WTC11 (cell line): Measurements from ENCODE around the gene RTL1.

Source experiments
- CTCF ChIP-seq: fragments of 200-600 bp; IDR thresholded peaks from 2 replicates; pipeline ENCODE4 v1.8.0; 2022; ENCODE audit warnings: antibody characterized with exemption
- FOXP1 ChIP-seq: sonication (generic); formaldehyde crosslinking; IDR thresholded peaks from 2 replicates; pipeline ENCODE4 v1.8.0; 2022; ENCODE audit warnings: missing genetic modification reagents, mild to moderate bottlenecking, moderate library complexity, borderline replicate concordance
- GABPB1 ChIP-seq: sonication (generic); formaldehyde crosslinking; IDR thresholded peaks from 2 replicates; pipeline ENCODE4 v1.8.1; 2023; ENCODE audit warnings: mild to moderate bottlenecking, missing genetic modification reagents
- MAX ChIP-seq: sonication (generic); formaldehyde crosslinking; IDR thresholded peaks from 2 replicates; pipeline ENCODE4 v1.8.0; 2022; ENCODE audit warnings: mild to moderate bottlenecking, missing genetic modification reagents
- MXD4 ChIP-seq: fragments of 250-450 bp; sonication (Bioruptor Pico); IDR thresholded peaks from 2 replicates; pipeline ENCODE4 v1.8.0; 2021; ENCODE audit warnings: mild to moderate bottlenecking, moderate library complexity, borderline replicate concordance
- PRRX2 ChIP-seq: fragments of 250-450 bp; sonication (Bioruptor Pico); IDR thresholded peaks from 2 replicates; pipeline ENCODE4 v1.8.0; 2021; ENCODE audit warnings: mild to moderate bottlenecking
- SP1 ChIP-seq: sonication (generic); formaldehyde crosslinking; conservative IDR thresholded peaks from 2 replicates; pipeline ENCODE4 v1.8.1; 2022; ENCODE audit warnings: missing genetic modification reagents
- ZBTB21 ChIP-seq: sonication (generic); formaldehyde crosslinking; IDR thresholded peaks from 2 replicates; pipeline ENCODE4 v1.8.1; 2023; ENCODE audit warnings: mild to moderate bottlenecking, missing genetic modification reagents, borderline replicate concordance
- ZNF232 ChIP-seq: sonication (generic); formaldehyde crosslinking; IDR thresholded peaks from 2 replicates; pipeline ENCODE4 v1.8.0; 2022; ENCODE audit warnings: mild to moderate bottlenecking, missing genetic modification reagents
- TF ChIP-seq, protein P1 (sequence below): sonication (generic); formaldehyde crosslinking; IDR thresholded peaks from 2 replicates; pipeline ENCODE4 v1.8.1; 2023; ENCODE audit warnings: mild to moderate bottlenecking, missing genetic modification reagents, moderate library complexity
- TF ChIP-seq, protein P2 (sequence below): sonication (generic); formaldehyde crosslinking; IDR thresholded peaks from 2 replicates; pipeline ENCODE4 v1.8.0; 2022; ENCODE audit warnings: mild to moderate bottlenecking, missing genetic modification reagents
- TF ChIP-seq, protein P3 (sequence below): sonication (generic); formaldehyde crosslinking; IDR thresholded peaks from 2 replicates; pipeline ENCODE4 v1.8.0; 2023; ENCODE audit warnings: missing genetic modification reagents, mild to moderate bottlenecking, borderline replicate concordance

DNA sequence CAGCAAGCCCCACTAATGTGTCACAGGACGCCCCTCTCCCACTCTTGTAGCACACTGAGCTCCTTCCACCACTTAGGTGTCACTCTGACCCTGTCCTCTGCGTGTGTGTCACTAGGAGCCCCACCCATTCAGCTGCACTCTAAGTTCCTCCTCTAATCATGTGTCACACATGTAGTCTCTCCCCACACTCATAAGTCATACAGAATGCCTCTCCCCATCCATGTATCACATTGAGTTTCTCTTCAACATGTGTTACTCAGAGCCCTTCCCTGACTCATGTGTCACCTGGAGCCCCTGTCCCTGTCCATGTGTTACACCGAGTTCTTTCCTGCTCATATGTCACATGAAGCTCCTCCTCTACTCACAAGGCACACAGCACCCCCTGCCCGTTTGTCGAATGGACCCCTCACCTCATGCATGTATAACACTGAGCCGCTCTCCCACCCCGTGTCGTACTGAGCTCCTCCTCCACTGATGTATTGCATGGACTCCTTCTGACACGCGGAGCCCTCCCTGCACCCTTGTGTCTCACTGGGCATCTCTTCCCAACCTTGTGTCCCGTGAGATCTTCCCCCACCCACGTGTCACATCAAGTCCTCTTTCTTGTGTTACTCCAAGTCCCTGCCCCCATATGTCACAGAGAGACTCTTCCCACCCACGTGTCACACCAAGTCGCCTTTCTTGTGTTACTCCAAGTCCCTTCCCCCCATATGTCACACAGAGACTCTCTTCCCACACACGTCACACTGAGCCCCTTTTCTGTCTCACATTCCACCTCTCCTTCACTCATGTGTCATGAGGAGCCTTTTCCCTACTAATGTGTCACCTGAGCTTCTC is 31.0 kb downstream of the RTL1 start:
- TF ChIP-seq CTCF, result no peak
- TF ChIP-seq, protein P1, sequence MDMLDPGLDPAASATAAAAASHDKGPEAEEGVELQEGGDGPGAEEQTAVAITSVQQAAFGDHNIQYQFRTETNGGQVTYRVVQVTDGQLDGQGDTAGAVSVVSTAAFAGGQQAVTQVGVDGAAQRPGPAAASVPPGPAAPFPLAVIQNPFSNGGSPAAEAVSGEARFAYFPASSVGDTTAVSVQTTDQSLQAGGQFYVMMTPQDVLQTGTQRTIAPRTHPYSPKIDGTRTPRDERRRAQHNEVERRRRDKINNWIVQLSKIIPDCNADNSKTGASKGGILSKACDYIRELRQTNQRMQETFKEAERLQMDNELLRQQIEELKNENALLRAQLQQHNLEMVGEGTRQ, result no peak
- TF ChIP-seq, protein P2, sequence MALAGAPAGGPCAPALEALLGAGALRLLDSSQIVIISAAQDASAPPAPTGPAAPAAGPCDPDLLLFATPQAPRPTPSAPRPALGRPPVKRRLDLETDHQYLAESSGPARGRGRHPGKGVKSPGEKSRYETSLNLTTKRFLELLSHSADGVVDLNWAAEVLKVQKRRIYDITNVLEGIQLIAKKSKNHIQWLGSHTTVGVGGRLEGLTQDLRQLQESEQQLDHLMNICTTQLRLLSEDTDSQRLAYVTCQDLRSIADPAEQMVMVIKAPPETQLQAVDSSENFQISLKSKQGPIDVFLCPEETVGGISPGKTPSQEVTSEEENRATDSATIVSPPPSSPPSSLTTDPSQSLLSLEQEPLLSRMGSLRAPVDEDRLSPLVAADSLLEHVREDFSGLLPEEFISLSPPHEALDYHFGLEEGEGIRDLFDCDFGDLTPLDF (CRISPR knock-in tag), result no peak
- TF ChIP-seq FOXP1 (CRISPR knock-in tag), result no peak
- no peak for TF ChIP-seq ZBTB21 (CRISPR knock-in tag)
- no peak for TF ChIP-seq PRRX2 (CRISPR knock-in tag)
- no peak for TF ChIP-seq SP1
- no peak for TF ChIP-seq MXD4
- TF ChIP-seq ZNF232 (CRISPR knock-in tag), result no peak
- TF ChIP-seq GABPB1 (CRISPR knock-in tag), result no peak
- TF ChIP-seq, protein P3, sequence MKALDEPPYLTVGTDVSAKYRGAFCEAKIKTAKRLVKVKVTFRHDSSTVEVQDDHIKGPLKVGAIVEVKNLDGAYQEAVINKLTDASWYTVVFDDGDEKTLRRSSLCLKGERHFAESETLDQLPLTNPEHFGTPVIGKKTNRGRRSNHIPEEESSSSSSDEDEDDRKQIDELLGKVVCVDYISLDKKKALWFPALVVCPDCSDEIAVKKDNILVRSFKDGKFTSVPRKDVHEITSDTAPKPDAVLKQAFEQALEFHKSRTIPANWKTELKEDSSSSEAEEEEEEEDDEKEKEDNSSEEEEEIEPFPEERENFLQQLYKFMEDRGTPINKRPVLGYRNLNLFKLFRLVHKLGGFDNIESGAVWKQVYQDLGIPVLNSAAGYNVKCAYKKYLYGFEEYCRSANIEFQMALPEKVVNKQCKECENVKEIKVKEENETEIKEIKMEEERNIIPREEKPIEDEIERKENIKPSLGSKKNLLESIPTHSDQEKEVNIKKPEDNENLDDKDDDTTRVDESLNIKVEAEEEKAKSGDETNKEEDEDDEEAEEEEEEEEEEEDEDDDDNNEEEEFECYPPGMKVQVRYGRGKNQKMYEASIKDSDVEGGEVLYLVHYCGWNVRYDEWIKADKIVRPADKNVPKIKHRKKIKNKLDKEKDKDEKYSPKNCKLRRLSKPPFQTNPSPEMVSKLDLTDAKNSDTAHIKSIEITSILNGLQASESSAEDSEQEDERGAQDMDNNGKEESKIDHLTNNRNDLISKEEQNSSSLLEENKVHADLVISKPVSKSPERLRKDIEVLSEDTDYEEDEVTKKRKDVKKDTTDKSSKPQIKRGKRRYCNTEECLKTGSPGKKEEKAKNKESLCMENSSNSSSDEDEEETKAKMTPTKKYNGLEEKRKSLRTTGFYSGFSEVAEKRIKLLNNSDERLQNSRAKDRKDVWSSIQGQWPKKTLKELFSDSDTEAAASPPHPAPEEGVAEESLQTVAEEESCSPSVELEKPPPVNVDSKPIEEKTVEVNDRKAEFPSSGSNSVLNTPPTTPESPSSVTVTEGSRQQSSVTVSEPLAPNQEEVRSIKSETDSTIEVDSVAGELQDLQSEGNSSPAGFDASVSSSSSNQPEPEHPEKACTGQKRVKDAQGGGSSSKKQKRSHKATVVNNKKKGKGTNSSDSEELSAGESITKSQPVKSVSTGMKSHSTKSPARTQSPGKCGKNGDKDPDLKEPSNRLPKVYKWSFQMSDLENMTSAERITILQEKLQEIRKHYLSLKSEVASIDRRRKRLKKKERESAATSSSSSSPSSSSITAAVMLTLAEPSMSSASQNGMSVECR, result no peak
- no peak for TF ChIP-seq MAX
